Neural progenitor cell (in vitro differentiated cells): ENCODE results near the gene ITPR1. TPM values are rescaled to one million over a fixed set of nuclear protein-coding genes. Genes with fewer than 3 reads are reported as not detected.

ENCODE experiments used
- DNase-seq: peaks from one replicate; pipeline ENCODE4 v3.0.0-alpha.2; 2016; ENCODE audit warnings: low spot score
- H2AFZ ChIP-seq: fragments of 200-600 bp; sonication (generic); replicated peaks from 2 replicates; pipeline ENCODE4 v1.6.1; 2016; ENCODE audit warnings: antibody characterized with exemption
- H3F3A ChIP-seq: fragments of 200-600 bp; sonication (generic); 2 replicates; pipeline ENCODE4 v1.6.1; 2016; ENCODE audit warnings: antibody characterized with exemption, low read depth
- H3K27ac ChIP-seq: fragments of 200-600 bp; sonication (generic); 2 replicates; pipeline ENCODE4 v1.5.1; 2016; ENCODE audit warnings: mild to moderate bottlenecking
- H3K27me3 ChIP-seq: fragments of 200-600 bp; sonication (generic); 2 replicates; pipeline ENCODE4 v1.6.1; 2016; ENCODE audit warnings: mild to moderate bottlenecking, moderate library complexity
- H3K36me3 ChIP-seq: fragments of 200-600 bp; sonication (generic); 2 replicates; pipeline ENCODE4 v1.5.1; 2016
- H3K4me1 ChIP-seq: fragments of 200-600 bp; sonication (generic); 2 replicates; pipeline ENCODE4 v1.6.1; 2016; ENCODE audit warnings: mixed run types
- H3K4me2 ChIP-seq: fragments of 200-600 bp; sonication (generic); 2 replicates; pipeline ENCODE4 v1.6.1; 2016
- H3K4me3 ChIP-seq: fragments of 200-600 bp; sonication (generic); 2 replicates; pipeline ENCODE4 v1.5.1; 2016
- H3K79me2 ChIP-seq: fragments of 200-600 bp; sonication (generic); 2 replicates; pipeline ENCODE4 v1.6.1; 2016; ENCODE audit warnings: low read depth
- H3K9ac ChIP-seq: fragments of 200-600 bp; sonication (generic); 2 replicates; pipeline ENCODE4 v1.6.1; 2016
- H3K9me3 ChIP-seq: fragments of 200-600 bp; sonication (generic); 2 replicates; pipeline ENCODE4 v1.5.1; 2016; ENCODE audit warnings: low read depth
- H4K20me1 ChIP-seq: fragments of 200-600 bp; sonication (generic); 2 replicates; pipeline ENCODE4 v1.6.1; 2016; ENCODE audit warnings: low read depth
- H3K27ac Mint-ChIP-seq: 3 replicates; pipeline ENCODE4 v1.8.0; 2021; ENCODE audit warnings: mixed read lengths
- H3K27me3 Mint-ChIP-seq: 2 replicates; pipeline ENCODE4 v1.8.0; 2022; ENCODE audit warnings: low read depth, mild to moderate bottlenecking, inconsistent platforms, moderate library complexity, mixed read lengths; ENCODE audit not compliant: insufficient read depth
- H3K36me3 Mint-ChIP-seq: 3 replicates; pipeline ENCODE4 v1.8.0; 2021; ENCODE audit warnings: mixed read lengths
- H3K4me1 Mint-ChIP-seq: 3 replicates; pipeline ENCODE4 v1.8.0; 2021; ENCODE audit warnings: mixed read lengths
- H3K4me3 Mint-ChIP-seq: 3 replicates; pipeline ENCODE4 v1.8.0; 2021; ENCODE audit warnings: mild to moderate bottlenecking, moderate library complexity, mixed read lengths
- H3K9me3 Mint-ChIP-seq: 3 replicates; pipeline ENCODE4 v1.8.0; 2020; ENCODE audit warnings: mixed read lengths
- EZH2 ChIP-seq: fragments of 200-600 bp; sonication (generic); IDR thresholded peaks from 2 replicates; pipeline ENCODE4 v1.6.1; 2017; ENCODE audit warnings: antibody characterized with exemption, mild to moderate bottlenecking, moderate library complexity
- EZH2phosphoT487 ChIP-seq: fragments of 200-600 bp; sonication (generic); IDR thresholded peaks from 2 replicates; pipeline ENCODE4 v1.6.1; 2017; ENCODE audit warnings: antibody characterized with exemption
- total RNA-seq: library from RNA; depleted of rRNA; stranded (reverse); fragments of >200 nt; gene quantifications from 2 replicates; pipeline ENCODE4 v1.2.3, GENCODE V29; 2015; ENCODE audit warnings: low replicate concordance
- TF ChIP-seq, protein P1 (sequence below): fragments of 200-600 bp; sonication (generic); IDR thresholded peaks from 2 replicates; pipeline ENCODE4 v1.5.1; 2017; ENCODE audit warnings: antibody characterized with exemption, mild to moderate bottlenecking

ITPR1 gene
- total RNA-seq, 1 donor from 2014 or later, result 5.0 TPM

DNA sequence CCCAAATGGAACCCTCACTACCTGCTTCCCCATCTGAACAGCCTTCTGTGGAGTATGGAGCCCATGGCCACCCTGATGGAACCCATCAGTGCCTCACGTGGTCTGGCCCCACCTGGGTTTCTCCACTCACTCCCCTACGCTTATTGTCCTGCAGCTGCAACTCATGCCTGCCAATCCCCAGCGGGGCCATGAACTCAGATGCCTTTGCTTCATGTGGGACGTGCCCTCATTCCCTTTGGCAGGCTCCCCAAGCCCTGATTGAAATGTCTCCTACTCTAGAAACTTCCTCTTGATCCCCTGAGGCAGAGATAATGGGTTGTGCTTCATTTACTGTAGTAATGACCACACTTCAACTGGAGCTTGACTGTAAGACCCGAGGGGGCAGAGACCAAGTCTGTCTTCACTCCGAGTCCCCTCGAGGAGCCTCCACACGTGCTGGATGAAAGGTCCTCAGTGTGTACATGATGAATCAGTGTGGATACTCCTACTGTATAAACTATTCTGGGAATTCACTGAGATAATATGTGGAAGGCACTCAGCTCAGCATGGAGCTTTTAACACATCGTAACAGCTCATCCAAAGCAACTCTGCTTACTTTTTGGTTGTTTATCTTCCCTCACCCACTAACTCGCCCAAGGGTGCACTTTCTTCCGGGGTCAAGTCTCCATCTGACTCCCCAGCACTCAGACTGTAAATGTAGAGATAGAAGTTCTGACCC, 253.3 kb downstream of the ITPR1 start:
- Histone ChIP-seq H3K79me2 (no peaks in the 10 kb centered on the region), H3F3A (no peaks in the 10 kb centered on the region), H3K36me3 (no peaks in the 10 kb centered on the region), H3K27me3 (no peaks in the 10 kb centered on the region), H3K4me2 (no peak overlapping the region), H3K27ac (no peak overlapping the region), H2AFZ (no peak overlapping the region), H3K4me3 (no peak overlapping the region), H4K20me1 (no peaks in the 10 kb centered on the region), H3K9me3 (no peaks in the 10 kb centered on the region), H3K9ac (no peak overlapping the region), H3K4me1 (no peaks in the 10 kb centered on the region)
- Mint-ChIP-seq H3K27ac (peak overlapping the region; percentile 20), H3K9me3 (peaks cover 5% of the 10 kb centered on the region), H3K4me3 (no peak overlapping the region), H3K4me1 (peaks cover 28% of the 10 kb centered on the region), H3K27me3 (peaks cover 2% of the 10 kb centered on the region), H3K36me3 (no peaks in the 10 kb centered on the region)
- TF ChIP-seq EZH2 (no peak), EZH2phosphoT487 (no peak)
- TF ChIP-seq, protein P1, sequence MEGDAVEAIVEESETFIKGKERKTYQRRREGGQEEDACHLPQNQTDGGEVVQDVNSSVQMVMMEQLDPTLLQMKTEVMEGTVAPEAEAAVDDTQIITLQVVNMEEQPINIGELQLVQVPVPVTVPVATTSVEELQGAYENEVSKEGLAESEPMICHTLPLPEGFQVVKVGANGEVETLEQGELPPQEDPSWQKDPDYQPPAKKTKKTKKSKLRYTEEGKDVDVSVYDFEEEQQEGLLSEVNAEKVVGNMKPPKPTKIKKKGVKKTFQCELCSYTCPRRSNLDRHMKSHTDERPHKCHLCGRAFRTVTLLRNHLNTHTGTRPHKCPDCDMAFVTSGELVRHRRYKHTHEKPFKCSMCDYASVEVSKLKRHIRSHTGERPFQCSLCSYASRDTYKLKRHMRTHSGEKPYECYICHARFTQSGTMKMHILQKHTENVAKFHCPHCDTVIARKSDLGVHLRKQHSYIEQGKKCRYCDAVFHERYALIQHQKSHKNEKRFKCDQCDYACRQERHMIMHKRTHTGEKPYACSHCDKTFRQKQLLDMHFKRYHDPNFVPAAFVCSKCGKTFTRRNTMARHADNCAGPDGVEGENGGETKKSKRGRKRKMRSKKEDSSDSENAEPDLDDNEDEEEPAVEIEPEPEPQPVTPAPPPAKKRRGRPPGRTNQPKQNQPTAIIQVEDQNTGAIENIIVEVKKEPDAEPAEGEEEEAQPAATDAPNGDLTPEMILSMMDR, result no peak
- DNase-seq, result no peak

DNA sequence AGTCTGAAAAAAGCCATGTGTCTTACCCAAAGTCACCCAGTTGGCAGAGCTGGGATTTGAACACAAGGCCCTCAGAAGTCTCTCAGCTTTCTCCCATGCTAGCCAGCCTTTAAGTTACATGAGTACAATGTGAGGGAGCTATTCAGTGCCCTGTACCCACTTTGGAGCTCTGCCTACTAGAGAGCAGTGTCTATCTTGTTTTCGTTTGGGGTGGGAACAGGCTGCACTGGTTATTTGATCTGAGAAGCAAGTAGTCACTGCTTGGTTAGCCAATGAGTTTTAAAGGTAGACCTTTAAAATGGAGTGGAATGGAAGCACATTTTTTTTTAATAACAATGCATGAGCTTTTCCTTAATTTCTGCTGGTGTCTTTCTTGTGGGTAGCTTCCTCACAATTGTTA, 255.0 kb downstream of the ITPR1 start:
- H3K4me1 ChIP-seq, result no peaks in the 10 kb centered on the region
- H3F3A ChIP-seq, result no peaks in the 10 kb centered on the region
- no peak overlapping the region for H2AFZ ChIP-seq
- no peak overlapping the region for H3K27ac ChIP-seq
- no peaks in the 10 kb centered on the region for H3K9me3 ChIP-seq
- H3K36me3 Mint-ChIP-seq, result no peaks in the 10 kb centered on the region
- TF ChIP-seq EZH2phosphoT487 (no peak), EZH2 (no peak)
- TF ChIP-seq, protein P1, result no peak
- H3K4me2 ChIP-seq, result no peak overlapping the region
- H4K20me1 ChIP-seq, result no peaks in the 10 kb centered on the region
- H3K9me3 Mint-ChIP-seq, result peaks cover 2% of the 10 kb centered on the region
- H3K4me1 Mint-ChIP-seq, result peaks cover 30% of the 10 kb centered on the region
- H3K4me3 Mint-ChIP-seq, result no peak overlapping the region
- H3K4me3 ChIP-seq, result no peak overlapping the region
- no peak overlapping the region for H3K27ac Mint-ChIP-seq
- peaks cover 2% of the 10 kb centered on the region for H3K27me3 Mint-ChIP-seq
- no peaks in the 10 kb centered on the region for H3K27me3 ChIP-seq
- no peaks in the 10 kb centered on the region for H3K36me3 ChIP-seq
- no peak for DNase-seq
- H3K79me2 ChIP-seq, result no peaks in the 10 kb centered on the region
- H3K9ac ChIP-seq, result no peak overlapping the region

- H4K20me1 ChIP-seq, result no peaks in the 10 kb centered on the region
- no peaks in the 10 kb centered on the region for H3F3A ChIP-seq
- no peaks in the 10 kb centered on the region for H3K27me3 ChIP-seq
- H3K9me3 ChIP-seq, result no peaks in the 10 kb centered on the region
- H3K4me3 ChIP-seq, result no peak overlapping the region
- Mint-ChIP-seq H3K27ac (no peak overlapping the region), H3K27me3 (peaks cover 2% of the 10 kb centered on the region), H3K9me3 (peaks cover 2% of the 10 kb centered on the region), H3K36me3 (no peaks in the 10 kb centered on the region), H3K4me1 (peaks cover 30% of the 10 kb centered on the region), H3K4me3 (no peak overlapping the region)
- no peaks in the 10 kb centered on the region for H3K79me2 ChIP-seq
- H2AFZ ChIP-seq, result no peak overlapping the region
- H3K36me3 ChIP-seq, result no peaks in the 10 kb centered on the region
- H3K9ac ChIP-seq, result no peak overlapping the region
- no peak for DNase-seq
- TF ChIP-seq EZH2phosphoT487 (no peak), EZH2 (no peak)
- TF ChIP-seq, protein P1, result no peak
- no peaks in the 10 kb centered on the region for H3K4me1 ChIP-seq
- no peak overlapping the region for H3K4me2 ChIP-seq
- no peak overlapping the region for H3K27ac ChIP-seq
Observed at GRCh38 chr3:4748701-4749378, 255.7 kb downstream of the ITPR1 start.
